ENCODE data around the gene TRPV5.

Gene TRPV5

GRCh38 chr7:142867097-142867378 is 66.5 kb downstream of the TRPV5 start:
- DNase-seq (ENCODE audit: low read depth), result no peak
- H3K4me3 ChIP-seq (ENCODE audit: control insufficient read depth, low read depth, low read length), result no peak overlapping the region
- no peak for TF ChIP-seq CTCF (conservative IDR thresholded peaks at IDR 0.05; ENCODE audit: control insufficient read depth, insufficient read depth, low read depth, low read length)

GRCh38 chr7:142866361-142867096 is 67.0 kb downstream of the TRPV5 start:
- TF ChIP-seq CTCF (conservative IDR thresholded peaks at IDR 0.05; ENCODE audit: control insufficient read depth, insufficient read depth, low read depth, low read length), result peak; percentile 51
- peak; percentile 12 for DNase-seq (ENCODE audit: low read depth)
- H3K4me3 ChIP-seq (ENCODE audit: control insufficient read depth, low read depth, low read length), result no peak overlapping the region

GRCh38 chr7:142865766-142866165 is 67.8 kb downstream of the TRPV5 start:
- no peak for DNase-seq (ENCODE audit: low read depth)
- H3K4me3 ChIP-seq (ENCODE audit: control insufficient read depth, low read depth, low read length), result no peak overlapping the region
- TF ChIP-seq CTCF (conservative IDR thresholded peaks at IDR 0.05; ENCODE audit: control insufficient read depth, insufficient read depth, low read depth, low read length), result no peak

- DNase-seq (ENCODE audit: low read depth), result no peak
- TF ChIP-seq CTCF (conservative IDR thresholded peaks at IDR 0.05; ENCODE audit: control insufficient read depth, insufficient read depth, low read depth, low read length), result no peak
- no peak overlapping the region for H3K4me3 ChIP-seq (ENCODE audit: control insufficient read depth, low read depth, low read length)
Measured at GRCh38 chr7:142864980-142865747, 68.4 kb downstream of the TRPV5 start.

- no peak for TF ChIP-seq CTCF (conservative IDR thresholded peaks at IDR 0.05; ENCODE audit: control insufficient read depth, insufficient read depth, low read depth, low read length)
- H3K4me3 ChIP-seq (ENCODE audit: control insufficient read depth, low read depth, low read length), result no peak overlapping the region
- DNase-seq (ENCODE audit: low read depth), result no peak
Measured at GRCh38 chr7:142863891-142864685, 69.5 kb downstream of the TRPV5 start.

GRCh38 chr7:142862786-142863400 is 70.7 kb downstream of the TRPV5 start:
- DNase-seq (ENCODE audit: low read depth), result no peak
- TF ChIP-seq CTCF (conservative IDR thresholded peaks at IDR 0.05; ENCODE audit: control insufficient read depth, insufficient read depth, low read depth, low read length), result no peak
- H3K4me3 ChIP-seq (ENCODE audit: control insufficient read depth, low read depth, low read length), result no peak overlapping the region
